NCI-H2196 treated with DMSO at 0.1 percent for 48 hours (cell line): Measurements from ENCODE around the gene WHRN.

Experiments used
- DNase-seq: peaks from one replicate; lab custom pipeline; 2025; ENCODE audit not compliant: unreplicated experiment; lab: John Stamatoyannopoulos, UW

WHRN gene

GRCh38 chr9:114450833-114451706 lies 54.2 kb downstream of the WHRN start:
- DNase-seq = no peak

- no peak for DNase-seq
Observed at GRCh38 chr9:114450181-114450580, 55.1 kb downstream of the WHRN start.

GRCh38 chr9:114449236-114449635 lies 56.0 kb downstream of the WHRN start:
- peak; percentile 27 for DNase-seq

GRCh38 chr9:114448706-114449105 lies 56.6 kb downstream of the WHRN start:
- DNase-seq = no peak

- DNase-seq = no peak
Observed at GRCh38 chr9:114446672-114447450, 58.4 kb downstream of the WHRN start.

- no peak for DNase-seq
Observed at GRCh38 chr9:114446036-114446435, 59.2 kb downstream of the WHRN start.

- DNase-seq = no peak
Observed at GRCh38 chr9:114445616-114446015, 59.7 kb downstream of the WHRN start.

GRCh38 chr9:114442022-114442421 lies 63.3 kb downstream of the WHRN start:
- DNase-seq = no peak

GRCh38 chr9:114437401-114437893 lies 67.8 kb downstream of the WHRN start:
- no peak for DNase-seq

- DNase-seq = peak; percentile 52
Observed at GRCh38 chr9:114434878-114435311, 70.4 kb downstream of the WHRN start.

- no peak for DNase-seq
Observed at GRCh38 chr9:114433720-114434255, 71.5 kb downstream of the WHRN start.

- no peak for DNase-seq
Observed at GRCh38 chr9:114433086-114433485, 72.2 kb downstream of the WHRN start.

GRCh38 chr9:114432323-114433067 lies 72.8 kb downstream of the WHRN start:
- no peak for DNase-seq

- DNase-seq = no peak
Observed at GRCh38 chr9:114431770-114432169, 73.5 kb downstream of the WHRN start.

- no peak for DNase-seq
Observed at GRCh38 chr9:114431003-114431402, 74.3 kb downstream of the WHRN start.

- peak; percentile 3 for DNase-seq
Observed at GRCh38 chr9:114430457-114430856, 74.8 kb downstream of the WHRN start.

GRCh38 chr9:114429488-114429887 lies 75.8 kb downstream of the WHRN start:
- no peak for DNase-seq

GRCh38 chr9:114428466-114428865 lies 76.8 kb downstream of the WHRN start:
- no peak for DNase-seq

GRCh38 chr9:114427644-114428043 lies 77.6 kb downstream of the WHRN start:
- no peak for DNase-seq

GRCh38 chr9:114426046-114426948 lies 79.0 kb downstream of the WHRN start:
- no peak for DNase-seq
